Measurements from ENCODE around the gene TBC1D5. TPM values are rescaled to one million over a fixed set of nuclear protein-coding genes. Genes with fewer than 3 reads are reported as not detected.

TBC1D5 gene
- total RNA-seq, 3 donors from 2014 or later (not counting 1 experiment from before 2014, with no cell fraction given): 63.8 to 81.9 (median 74.9) TPM

DNA sequence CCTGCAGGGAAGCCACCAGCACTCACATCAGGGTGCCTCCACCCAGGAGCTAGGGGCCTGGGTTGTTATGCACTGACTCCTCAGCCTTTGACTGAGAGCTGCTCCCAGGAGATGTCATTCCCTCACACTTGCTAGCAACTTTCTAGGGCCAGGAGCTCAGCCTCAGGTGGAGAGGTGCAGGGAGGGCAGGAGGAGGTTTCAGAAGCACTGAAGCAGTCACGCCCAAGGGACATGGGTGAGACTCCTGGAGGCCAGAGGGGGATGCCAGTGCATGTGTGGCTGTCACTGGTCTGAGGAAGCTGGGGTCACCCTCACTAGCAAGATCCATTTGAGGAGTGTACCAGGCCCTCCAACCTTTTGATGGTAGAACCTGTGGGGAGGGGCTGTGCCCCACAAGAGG is 586.5 kb downstream of the TBC1D5 start:
- H3K27me3 Mint-ChIP-seq (ENCODE audit: low read depth in 2 of 2): no peaks in the 10 kb centered on the region
- H3K9me3 Mint-ChIP-seq: peaks cover 0 to 2% of the 10 kb centered on the region in 2 donors
- H3K36me3 ChIP-seq (ENCODE audit: control insufficient read depth, insufficient read depth, low read length): peaks cover 16% of the 10 kb centered on the region
- 89% methylated on average over 1 of the region's 1 CpG for WGBS (ENCODE audit: insufficient coverage)
- peak overlapping the region in 1 of 2 donors; percentile 81 for H3K27ac Mint-ChIP-seq
- H3K27me3 ChIP-seq (ENCODE audit: control insufficient read depth, insufficient read depth, low read length): no peaks in the 10 kb centered on the region
- H3K4me3 ChIP-seq (ENCODE audit: low read length): no peak overlapping the region
- intact Hi-C loops (cut with micrococcal nuclease): loop anchor here (10.0 kb wide), 3 partner anchors 161 to 851 kb away; partner anchors contain the start of gene RFTN1
- no peak for ATAC-seq
- H3K4me1 ChIP-seq (ENCODE audit: control insufficient read depth, insufficient read depth, low read length): peaks cover 60% of the 10 kb centered on the region
- H3K4me1 Mint-ChIP-seq: peaks cover 50 to 61% of the 10 kb centered on the region in 2 donors
- TF ChIP-seq, protein P1, sequence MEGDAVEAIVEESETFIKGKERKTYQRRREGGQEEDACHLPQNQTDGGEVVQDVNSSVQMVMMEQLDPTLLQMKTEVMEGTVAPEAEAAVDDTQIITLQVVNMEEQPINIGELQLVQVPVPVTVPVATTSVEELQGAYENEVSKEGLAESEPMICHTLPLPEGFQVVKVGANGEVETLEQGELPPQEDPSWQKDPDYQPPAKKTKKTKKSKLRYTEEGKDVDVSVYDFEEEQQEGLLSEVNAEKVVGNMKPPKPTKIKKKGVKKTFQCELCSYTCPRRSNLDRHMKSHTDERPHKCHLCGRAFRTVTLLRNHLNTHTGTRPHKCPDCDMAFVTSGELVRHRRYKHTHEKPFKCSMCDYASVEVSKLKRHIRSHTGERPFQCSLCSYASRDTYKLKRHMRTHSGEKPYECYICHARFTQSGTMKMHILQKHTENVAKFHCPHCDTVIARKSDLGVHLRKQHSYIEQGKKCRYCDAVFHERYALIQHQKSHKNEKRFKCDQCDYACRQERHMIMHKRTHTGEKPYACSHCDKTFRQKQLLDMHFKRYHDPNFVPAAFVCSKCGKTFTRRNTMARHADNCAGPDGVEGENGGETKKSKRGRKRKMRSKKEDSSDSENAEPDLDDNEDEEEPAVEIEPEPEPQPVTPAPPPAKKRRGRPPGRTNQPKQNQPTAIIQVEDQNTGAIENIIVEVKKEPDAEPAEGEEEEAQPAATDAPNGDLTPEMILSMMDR (IDR thresholded peaks at IDR 0.05): no peak
- H3K9me3 ChIP-seq (ENCODE audit: control insufficient read depth, insufficient read depth, low read length): peaks cover 8% of the 10 kb centered on the region
- H3K36me3 Mint-ChIP-seq: peaks cover 9% of the 10 kb centered on the region
- H3K4me3 Mint-ChIP-seq: no peak overlapping the region
- no peak for DNase-seq
- no peak overlapping the region for H3K27ac ChIP-seq (ENCODE audit: low read length)

DNA sequence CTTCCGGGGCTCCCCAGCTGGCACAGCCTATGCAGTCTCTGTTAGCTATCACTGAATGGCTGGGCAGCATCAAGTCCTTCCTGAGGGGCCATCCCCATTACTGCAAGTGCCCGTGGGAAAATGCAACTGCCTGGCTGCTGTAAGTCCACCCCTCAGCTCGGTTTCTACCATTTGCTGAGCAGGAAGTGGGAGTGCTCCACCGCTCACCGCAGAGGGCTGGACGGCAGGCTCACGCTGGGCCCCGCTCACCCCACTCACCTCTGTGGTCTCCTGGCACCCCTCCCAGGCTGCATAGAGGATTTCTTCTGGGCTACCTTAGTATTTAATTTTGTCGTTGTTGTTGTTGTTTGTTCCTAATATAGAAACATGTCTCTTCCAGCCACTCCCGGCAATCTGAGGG is 587.5 kb downstream of the TBC1D5 start:
- peaks cover 9% of the 10 kb centered on the region for H3K36me3 ChIP-seq (ENCODE audit: control insufficient read depth, insufficient read depth, low read length)
- no peak overlapping the region for H3K27ac ChIP-seq (ENCODE audit: low read length)
- H3K4me1 Mint-ChIP-seq: peaks cover 58 to 69% of the 10 kb centered on the region in 2 donors
- no peaks in the 10 kb centered on the region for H3K27me3 ChIP-seq (ENCODE audit: control insufficient read depth, insufficient read depth, low read length)
- H3K4me1 ChIP-seq (ENCODE audit: control insufficient read depth, insufficient read depth, low read length): peaks cover 67% of the 10 kb centered on the region
- H3K9me3 Mint-ChIP-seq: peaks cover 0 to 2% of the 10 kb centered on the region in 2 donors
- no peak overlapping the region for H3K4me3 ChIP-seq (ENCODE audit: low read length)
- peak; percentile 16 to 46 for DNase-seq
- peak overlapping the region; percentile 77 for H3K4me3 Mint-ChIP-seq
- intact Hi-C loops (cut with micrococcal nuclease): loop anchor here (5.0 to 10.0 kb wide), 5 partner anchors 160 to 850 kb away; partner anchors contain the start of gene RFTN1
- WGBS (ENCODE audit: insufficient coverage): 48% methylated on average over 10 of the region's 10 CpGs
- TF ChIP-seq, protein P1 (IDR thresholded peaks at IDR 0.05): no peak
- peak overlapping the region; percentile 67 to 81 for H3K27ac Mint-ChIP-seq
- H3K36me3 Mint-ChIP-seq: peaks cover under 1% of the 10 kb centered on the region
- H3K27me3 Mint-ChIP-seq (ENCODE audit: low read depth in 2 of 2): no peaks in the 10 kb centered on the region
- peak in 1 of 3 donors; percentile 23 for ATAC-seq
- H3K9me3 ChIP-seq (ENCODE audit: control insufficient read depth, insufficient read depth, low read length): peaks cover 8% of the 10 kb centered on the region

DNA sequence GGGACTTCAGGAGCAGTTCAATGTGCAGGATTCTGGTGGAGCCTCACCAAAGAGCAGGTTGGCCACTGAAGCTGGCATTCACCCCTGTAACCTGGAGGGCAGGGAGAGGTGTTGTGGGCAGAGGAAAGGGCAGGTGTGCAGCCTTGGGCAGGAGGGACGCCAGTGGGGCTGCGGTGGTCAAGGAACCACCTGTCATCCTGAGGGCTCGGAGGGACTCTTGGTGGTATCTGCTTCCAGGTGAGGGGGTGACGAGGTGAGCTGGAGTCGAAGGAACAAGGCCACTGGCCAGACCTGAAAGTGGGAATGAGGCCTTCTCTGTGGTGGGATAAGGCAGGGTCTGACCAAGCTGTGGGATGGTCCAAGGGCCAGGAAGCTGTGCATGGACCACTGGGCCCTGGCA is 588.2 kb downstream of the TBC1D5 start:
- H3K9me3 Mint-ChIP-seq: peaks cover 0 to 2% of the 10 kb centered on the region in 2 donors
- Histone ChIP-seq H3K4me3 (ENCODE audit: low read length) (no peak overlapping the region), H3K27ac (ENCODE audit: low read length) (no peak overlapping the region), H3K4me1 (ENCODE audit: control insufficient read depth, insufficient read depth, low read length) (peaks cover 70% of the 10 kb centered on the region), H3K9me3 (ENCODE audit: control insufficient read depth, insufficient read depth, low read length) (peaks cover 8% of the 10 kb centered on the region), H3K36me3 (ENCODE audit: control insufficient read depth, insufficient read depth, low read length) (peaks cover 9% of the 10 kb centered on the region), H3K27me3 (ENCODE audit: control insufficient read depth, insufficient read depth, low read length) (no peaks in the 10 kb centered on the region)
- over 99% methylated on average over 5 of the region's 5 CpGs for WGBS (ENCODE audit: insufficient coverage)
- H3K4me1 Mint-ChIP-seq: peaks cover 63 to 71% of the 10 kb centered on the region in 2 donors
- peak overlapping the region; percentile 67 to 81 for H3K27ac Mint-ChIP-seq
- ATAC-seq (no peak), DNase-seq (no peak)
- intact Hi-C loops (cut with micrococcal nuclease): loop anchor here (5.0 to 10.0 kb wide), 5 partner anchors 159 to 849 kb away; partner anchors contain the start of gene RFTN1
- no peaks in the 10 kb centered on the region for H3K27me3 Mint-ChIP-seq (ENCODE audit: low read depth in 2 of 2)
- no peaks in the 10 kb centered on the region for H3K36me3 Mint-ChIP-seq
- peak overlapping the region; percentile 40 for H3K4me3 Mint-ChIP-seq
- TF ChIP-seq, protein P1 (IDR thresholded peaks at IDR 0.05): no peak

DNA sequence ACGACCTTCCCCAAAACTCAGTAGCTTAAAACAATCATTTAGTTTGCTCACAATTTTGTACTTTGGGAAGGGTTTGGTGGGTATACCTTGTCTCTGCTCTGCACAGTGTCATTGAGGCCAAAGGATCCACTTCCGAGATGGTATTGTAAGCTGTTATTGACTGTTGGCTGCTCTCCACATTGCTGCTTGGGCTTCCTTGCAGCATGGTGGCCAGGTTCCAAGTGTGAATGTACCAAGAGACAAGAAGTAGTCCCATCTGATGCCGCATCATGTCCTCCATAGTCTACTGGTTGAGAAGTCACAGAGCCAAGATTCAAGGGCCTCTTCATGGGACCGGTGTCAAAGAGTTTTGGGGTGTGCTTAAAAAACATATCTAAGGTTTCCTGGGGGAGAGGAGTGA is 589.2 kb downstream of the TBC1D5 start:
- no peak for ATAC-seq
- TF ChIP-seq, protein P1 (IDR thresholded peaks at IDR 0.05): no peak
- H3K9me3 ChIP-seq (ENCODE audit: control insufficient read depth, insufficient read depth, low read length): peaks cover 8% of the 10 kb centered on the region
- Mint-ChIP-seq H3K4me3 (no peak overlapping the region), H3K27ac (peak overlapping the region; percentile 85 to 86), H3K9me3 (peaks cover 0 to 2% of the 10 kb centered on the region in 2 donors), H3K36me3 (no peaks in the 10 kb centered on the region), H3K4me1 (peaks cover 69 to 75% of the 10 kb centered on the region in 2 donors), H3K27me3 (ENCODE audit: low read depth in 2 of 2) (no peaks in the 10 kb centered on the region)
- 100% methylated on average over 4 of the region's 4 CpGs for WGBS (ENCODE audit: insufficient coverage)
- H3K4me1 ChIP-seq (ENCODE audit: control insufficient read depth, insufficient read depth, low read length): peaks cover 70% of the 10 kb centered on the region
- no peaks in the 10 kb centered on the region for H3K27me3 ChIP-seq (ENCODE audit: control insufficient read depth, insufficient read depth, low read length)
- no peak overlapping the region for H3K27ac ChIP-seq (ENCODE audit: low read length)
- no peak for DNase-seq
- H3K4me3 ChIP-seq (ENCODE audit: low read length): no peak overlapping the region
- H3K36me3 ChIP-seq (ENCODE audit: control insufficient read depth, insufficient read depth, low read length): peaks cover 9% of the 10 kb centered on the region
- intact Hi-C loops (cut with micrococcal nuclease): loop anchor here (2.0 to 10.0 kb wide), 6 partner anchors 158 to 848 kb away; partner anchors contain the start of gene RFTN1

All from natural killer cell (primary cell).